H1 (cell line): ENCODE data around the gene RAB11FIP3. TPM values are rescaled to one million over a fixed set of nuclear protein-coding genes. Genes with fewer than 3 reads are reported as not detected.
A peak's percentile ranks its signal among the peaks of the same experiment; 100 is the strongest.

Source experiments
- CTCF ChIA-PET: fragments of 300-600 bp; sonication (Branson Sonifier 250); formaldehyde crosslinking; loops from one replicate; lab custom pipeline; 2021; ENCODE audit not compliant: partially characterized antibody; lab: Charles Lee
- POLR2A ChIA-PET: fragments of 300-600 bp; sonication (Branson Sonifier 250); formaldehyde crosslinking; loops from one replicate; lab custom pipeline; 2021; ENCODE audit warnings: inconsistent platforms; ENCODE audit not compliant: partially characterized antibody; lab: Charles Lee
- DNase-seq, 2 experiments: peaks; one replicate each; pipeline versions ENCODE4 v3.0.0 to v3.0.0-alpha.2; 2010 to 2022; ENCODE audit warnings: low spot score in 2 of 2, low read depth in 1 of 2, mixed read lengths in 1 of 2
- FAIRE-seq: peaks from 2 replicates; lab custom pipeline; 2011; peaks lifted over from hg19 to GRCh38; lab: Jason Lieb, UNC
- H2AFZ ChIP-seq: 2 replicates; pipeline ENCODE4 v1.8.1; 2012; ENCODE audit warnings: low read length, inconsistent platforms
- H2AK5ac ChIP-seq: 2 replicates; pipeline ENCODE4 v1.6.1; 2013; ENCODE audit warnings: low read depth, low read length
- H2BK120ac ChIP-seq: replicated peaks from 2 replicates; pipeline ENCODE3; 2013; ENCODE audit warnings: low read depth, low read length, inconsistent platforms
- H2BK12ac ChIP-seq: 2 replicates; pipeline ENCODE4 v1.6.1; 2013; ENCODE audit warnings: low read depth, low read length
- H2BK15ac ChIP-seq: 2 replicates; pipeline ENCODE4 v1.6.1; 2013; ENCODE audit warnings: low read length
- H2BK20ac ChIP-seq: 2 replicates; pipeline ENCODE4 v1.6.1; 2013; ENCODE audit warnings: low read length
- H2BK5ac ChIP-seq: 2 replicates; pipeline ENCODE4 v1.6.1; 2013; ENCODE audit warnings: low read depth, low read length
- H3K14ac ChIP-seq: 2 replicates; pipeline ENCODE4 v1.6.1; 2013; ENCODE audit warnings: inconsistent platforms; ENCODE audit not compliant: insufficient read length
- H3K18ac ChIP-seq: 2 replicates; pipeline ENCODE4 v1.6.1; 2013; ENCODE audit warnings: low read length; ENCODE audit errors: extremely low read depth
- H3K23ac ChIP-seq: 2 replicates; pipeline ENCODE4 v1.6.1; 2013; ENCODE audit warnings: inconsistent platforms; ENCODE audit not compliant: insufficient read length
- H3K23me2 ChIP-seq: 2 replicates; pipeline ENCODE4 v1.6.1; 2013; ENCODE audit warnings: low read depth, low read length
- H3K27ac ChIP-seq: 2 replicates; pipeline ENCODE4 v1.6.1; 2011; ENCODE audit warnings: low read depth, low read length, inconsistent platforms
- H3K27me3 ChIP-seq, 4 experiments: replicated peaks in 1 of 4; 1 replicate in 1 of 4; 2 replicates in 3 of 4; pipeline versions ENCODE4 v1.6.1 to v1.8.1; 2011 to 2013; ENCODE audit warnings: low read length in 3 of 4, mild to moderate bottlenecking in 3 of 4, inconsistent platforms in 2 of 4, mixed read lengths in 2 of 4, moderate library complexity in 1 of 4; ENCODE audit not compliant: control insufficient read depth in 3 of 4, insufficient read depth in 3 of 4; ENCODE audit errors: extremely low read depth in 1 of 4
- H3K36me3 ChIP-seq, 4 experiments: 2 replicates each; pipeline versions ENCODE4 v1.6.1 to v1.8.1; 2011 to 2013; ENCODE audit warnings: mild to moderate bottlenecking in 4 of 4, low read length in 3 of 4, moderate library complexity in 2 of 4, control low read depth in 1 of 4, inconsistent platforms in 1 of 4; ENCODE audit not compliant: insufficient read depth in 4 of 4, control insufficient read depth in 2 of 4
- H3K4ac ChIP-seq: replicated peaks from 2 replicates; pipeline ENCODE3; 2013; ENCODE audit warnings: low read length, low read depth, mixed read lengths, inconsistent platforms; ENCODE audit not compliant: insufficient read length
- H3K4me1 ChIP-seq, 4 experiments: replicated peaks in 1 of 4; 1 replicate in 1 of 4; 2 replicates in 3 of 4; pipeline versions ENCODE4 v1.6.1 to v1.8.1; 2011 to 2013; ENCODE audit warnings: low read length in 3 of 4, inconsistent platforms in 2 of 4, mixed read lengths in 1 of 4; ENCODE audit not compliant: insufficient read depth in 4 of 4, control insufficient read depth in 3 of 4
- H3K4me2 ChIP-seq, 2 experiments: 2 replicates each; pipeline versions ENCODE4 v1.6.1 to v1.8.1; 2011 to 2013; ENCODE audit warnings: low read depth in 2 of 2, low read length in 2 of 2, control low read depth in 1 of 2, inconsistent platforms in 1 of 2, mild to moderate bottlenecking in 1 of 2; ENCODE audit not compliant: insufficient read depth in 1 of 2
- H3K4me3 ChIP-seq, 4 experiments: fragments of 200-600, 300-600 bp in 1 of 4; sonication (generic), shearing (Covaris generic), sonication (Bioruptor Twin) in 1 of 4; 2 replicates each; pipeline versions ENCODE4 v1.5.1 to v1.8.1; 2011 to 2016; ENCODE audit warnings: low read length in 4 of 4, low read depth in 3 of 4, control low read depth in 2 of 4, inconsistent platforms in 2 of 4, mild to moderate bottlenecking in 2 of 4, mixed read lengths in 1 of 4, moderate library complexity in 1 of 4; ENCODE audit not compliant: insufficient read depth in 2 of 4; ENCODE audit errors: extremely low read depth in 1 of 4
- H3K56ac ChIP-seq: replicated peaks from 2 replicates; pipeline ENCODE3; 2013; ENCODE audit warnings: low read depth, mild to moderate bottlenecking, mixed read lengths, low read length, inconsistent platforms; ENCODE audit not compliant: insufficient read length
- H3K79me1 ChIP-seq: 2 replicates; pipeline ENCODE4 v1.6.1; 2013; ENCODE audit warnings: low read depth, low read length, control low read depth
- H3K79me2 ChIP-seq, 2 experiments: 2 replicates each; pipeline versions ENCODE4 v1.6.1 to v1.8.1; 2012 to 2013; ENCODE audit warnings: low read length in 2 of 2, mild to moderate bottlenecking in 2 of 2, inconsistent platforms in 1 of 2; ENCODE audit not compliant: insufficient read depth in 2 of 2, control insufficient read depth in 1 of 2
- H3K9ac ChIP-seq, 4 experiments: replicated peaks in 1 of 4; 1 replicate in 1 of 4; 2 replicates in 3 of 4; pipeline versions ENCODE4 v1.6.1 to v1.8.1; 2011 to 2013; ENCODE audit warnings: low read depth in 3 of 4, low read length in 3 of 4, control low read depth in 2 of 4, mild to moderate bottlenecking in 2 of 4, moderate library complexity in 2 of 4, inconsistent platforms in 1 of 4; ENCODE audit errors: extremely low read depth in 1 of 4
- H3K9me3 ChIP-seq, 2 experiments: 2 replicates each; pipeline versions ENCODE4 v1.6.1 to v1.8.1; 2012 to 2013; ENCODE audit warnings: mild to moderate bottlenecking in 2 of 2, moderate library complexity in 2 of 2, control low read depth in 1 of 2, inconsistent platforms in 1 of 2, low read depth in 1 of 2, low read length in 1 of 2, mixed read lengths in 1 of 2; ENCODE audit not compliant: insufficient read depth in 2 of 2
- H4K20me1 ChIP-seq, 2 experiments: replicated peaks in 1 of 2; 2 replicates each; pipeline versions ENCODE3 to v1.8.1; 2011 to 2013; ENCODE audit warnings: inconsistent platforms in 2 of 2, low read length in 2 of 2, mild to moderate bottlenecking in 1 of 2; ENCODE audit not compliant: insufficient read depth in 2 of 2, control insufficient read depth in 1 of 2
- H4K5ac ChIP-seq: 2 replicates; pipeline ENCODE4 v1.6.1; 2013; ENCODE audit warnings: low read length, low read depth, mixed read lengths, inconsistent platforms; ENCODE audit not compliant: insufficient read length
- H4K8ac ChIP-seq: 2 replicates; pipeline ENCODE4 v1.8.0; 2013; ENCODE audit warnings: mild to moderate bottlenecking, moderate library complexity, low read length, inconsistent platforms; ENCODE audit not compliant: insufficient read depth; ENCODE audit errors: extremely low read depth
- H4K91ac ChIP-seq: replicated peaks from 2 replicates; pipeline ENCODE3; 2013; ENCODE audit warnings: low read length, mixed read lengths, inconsistent platforms; ENCODE audit not compliant: insufficient read length
- BACH1 ChIP-seq: IDR thresholded peaks from 2 replicates; pipeline ENCODE4 v1.6.1; 2012; ENCODE audit warnings: low read length, improper control_type of control experiment
- EGR1 ChIP-seq: IDR thresholded peaks from 2 replicates; pipeline ENCODE4 v1.6.1; 2011; ENCODE audit warnings: low read depth, low read length, borderline replicate concordance
- EP300 ChIP-seq, 2 experiments: IDR thresholded peaks; 1 replicate in 1 of 2; 2 replicates in 1 of 2; pipeline ENCODE4 v1.6.1; 2011 to 2012; ENCODE audit warnings: low read depth in 2 of 2, low read length in 2 of 2, mild to moderate bottlenecking in 2 of 2, borderline replicate concordance in 1 of 2, inconsistent platforms in 1 of 2, moderate library complexity in 1 of 2
- JUND ChIP-seq: IDR thresholded peaks from 2 replicates; pipeline ENCODE4 v1.6.1; 2011; ENCODE audit warnings: mild to moderate bottlenecking, improper control_type of control experiment, low read length
- KDM4A ChIP-seq: IDR thresholded peaks from one replicate; pipeline ENCODE4 v1.7.1; 2012; ENCODE audit warnings: low read depth, mild to moderate bottlenecking, moderate library complexity, low read length, inconsistent platforms; ENCODE audit not compliant: severe bottlenecking
- MAFK ChIP-seq: IDR thresholded peaks from 2 replicates; pipeline ENCODE4 v1.6.1; 2012; ENCODE audit warnings: low read depth, mild to moderate bottlenecking, improper control_type of control experiment, low read length
- NANOG ChIP-seq: IDR thresholded peaks from 2 replicates; pipeline ENCODE4 v1.6.1; 2011; ENCODE audit warnings: low read length, low read depth, mild to moderate bottlenecking, inconsistent platforms; ENCODE audit not compliant: insufficient read depth, poor library complexity, severe bottlenecking
- RNF2 ChIP-seq: fragments of 200-900, 300-1000 bp; sonication (generic); IDR thresholded peaks from 2 replicates; pipeline ENCODE4 v1.7.1; 2016; ENCODE audit warnings: borderline replicate concordance, low read depth, mild to moderate bottlenecking, antibody characterized with exemption, low read length; ENCODE audit not compliant: poor library complexity, severe bottlenecking; ENCODE audit errors: missing control alignments
- RXRA ChIP-seq: IDR thresholded peaks from 2 replicates; pipeline ENCODE4 v1.6.1; 2011; ENCODE audit warnings: low read depth, mild to moderate bottlenecking, low read length, moderate library complexity; ENCODE audit not compliant: insufficient read depth
- TAF1 ChIP-seq: IDR thresholded peaks from 2 replicates; pipeline ENCODE4 v1.6.1; 2011; ENCODE audit warnings: mild to moderate bottlenecking, low read depth, low read length
- USF2 ChIP-seq: IDR thresholded peaks from 2 replicates; pipeline ENCODE4 v1.6.1; 2011; ENCODE audit warnings: low read length, improper control_type of control experiment
- WGBS, 2 experiments: shearing (Covaris generic) in 1 of 2; methylation state at CpG; one replicate each; pipeline versions ENCODE4 v1.1.6 to v1.1.7; 2013 to 2015; ENCODE audit warnings: low lambda C conversion rate in 2 of 2, mixed read lengths in 2 of 2, inconsistent platforms in 1 of 2, low coverage in 1 of 2, missing lambda C conversion rate in 1 of 2; ENCODE audit not compliant: insufficient replicate concordance in 2 of 2, insufficient coverage in 1 of 2, insufficient read length in 1 of 2; ENCODE audit errors: extremely low coverage in 1 of 2, missing lambda C conversion rate in 1 of 2; 5-methylcytosine and 5-hydroxymethylcytosine counted together
- polyA plus RNA-seq, 7 experiments: library from polyadenylated mRNA; depleted of rRNA in 3 of 7; stranded (reverse) in 5 of 7; unstranded in 2 of 7; fragments of >200 nt in 5 of 7; fragments of 200-250 nt in 2 of 7; gene quantifications; 1 replicate in 5 of 7; 2 replicates in 1 of 7; 4 replicates in 1 of 7; pipeline versions ENCODE4 v1.2.1 to v1.2.3, GENCODE V29; 2011 to 2013; ENCODE audit warnings: missing spikeins in 2 of 7, mixed read lengths in 2 of 7
- total RNA-seq: library from RNA; stranded (reverse); fragmentation: NEBNext Ultra II Directional; extraction: Animal tissue kit (Norgen Biotek cat#: 25700); gene quantifications from 2 replicates; pipeline ENCODE4 v1.2.1, GENCODE V29; 2021

The RAB11FIP3 gene
- total and polyA plus RNA-seq, 2 of the 8 experiments (the other 6 are each of a cell fraction or from before 2014, with no cell fraction given), result 9.3 to 35.2 TPM

DNA sequence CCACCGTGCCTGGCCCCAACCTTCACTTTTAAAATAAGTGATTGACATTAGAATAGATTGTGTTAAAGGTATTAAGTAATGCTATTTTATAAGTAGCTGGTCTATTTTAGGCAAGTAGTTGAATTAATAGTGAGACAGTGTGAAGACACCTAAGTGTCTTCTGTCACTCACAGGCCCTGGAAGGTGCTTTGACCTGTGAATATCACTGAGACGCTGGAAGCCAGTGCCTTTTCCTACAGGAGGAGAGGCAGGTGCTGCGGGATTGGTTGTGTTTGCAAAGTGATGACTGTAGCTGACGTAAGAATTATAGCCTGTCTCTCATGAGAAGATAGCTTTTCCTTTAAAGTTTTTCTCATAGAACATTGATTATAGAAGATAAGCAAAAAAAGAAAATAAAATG lies 45.0 kb downstream of the RAB11FIP3 start:
- no peaks in the 10 kb centered on the region for H3K27me3 ChIP-seq
- no peak overlapping the region for H4K91ac ChIP-seq
- no peak overlapping the region for H3K14ac ChIP-seq
- ChIA-PET CTCF (interaction anchor here (0.7 to 1.7 kb wide), 6 partner anchors 16 to 406 kb away, joined by 3 to 5 read pairs (median 4); no protein-coding TSS in a partner anchor), POLR2A (interaction anchor here (0.6 kb wide), 1 partner anchor 159 kb away, joined by 3 read pairs; no protein-coding TSS in a partner anchor)
- DNase-seq (no peak), FAIRE-seq (no peak)
- no peaks in the 10 kb centered on the region for H3K36me3 ChIP-seq
- H3K4me3 ChIP-seq, result no peak overlapping the region
- H2BK5ac ChIP-seq, result no peak overlapping the region
- peaks cover 3% of the 10 kb centered on the region; the same call in 1 of the 2 replicates for H3K79me1 ChIP-seq
- no peak overlapping the region for H2BK120ac ChIP-seq
- H4K5ac ChIP-seq, result no peak overlapping the region
- no peak overlapping the region for H3K18ac ChIP-seq
- H2BK20ac ChIP-seq, result no peak overlapping the region
- H2BK12ac ChIP-seq, result no peak overlapping the region
- peak overlapping the region in 1 of 2 experiments; percentile 31; a peak in 1 of 4 replicates for H3K4me2 ChIP-seq
- H4K8ac ChIP-seq, result no peak overlapping the region
- H3K23me2 ChIP-seq, result no peaks in the 10 kb centered on the region
- H2BK15ac ChIP-seq, result no peak overlapping the region
- 81% methylated on average over 4 of the region's 4 CpGs; no CpG with 5 or more reads in 1 of the 2 experiments for WGBS, 2 experiments
- H4K20me1 ChIP-seq, result peaks cover 0 to 4% of the 10 kb centered on the region in 2 experiments
- no peak overlapping the region for H2AK5ac ChIP-seq
- peaks cover 10 to 23% (median 16%) of the 10 kb centered on the region in 4 experiments for H3K4me1 ChIP-seq
- no peak overlapping the region for H3K56ac ChIP-seq
- no peaks in the 10 kb centered on the region for H3K9me3 ChIP-seq
- no peak overlapping the region for H3K27ac ChIP-seq
- no peaks in the 10 kb centered on the region; a peak in 1 of 4 replicates for H3K79me2 ChIP-seq
- TF ChIP-seq RNF2 (no peak), TAF1 (no peak), BACH1 (no peak), EGR1 (no peak), RXRA (no peak), MAFK (no peak), KDM4A (no peak), EP300 (IDR thresholded peaks at IDR 0.05; ENCODE audit: borderline replicate concordance in 1 of 2, low read depth in 2 of 2, low read length in 2 of 2) (no peak), JUND (no peak), NANOG (no peak), USF2 (no peak)
- TF ChIP-seq, all 59 proteins: peak for 0
- H3K23ac ChIP-seq, result no peak overlapping the region
- H3K9ac ChIP-seq, result no peak overlapping the region
- H2AFZ ChIP-seq, result no peak overlapping the region
- no peak overlapping the region for H3K4ac ChIP-seq
